Measurements from ENCODE around the gene GPR142.

Gene GPR142

DNA sequence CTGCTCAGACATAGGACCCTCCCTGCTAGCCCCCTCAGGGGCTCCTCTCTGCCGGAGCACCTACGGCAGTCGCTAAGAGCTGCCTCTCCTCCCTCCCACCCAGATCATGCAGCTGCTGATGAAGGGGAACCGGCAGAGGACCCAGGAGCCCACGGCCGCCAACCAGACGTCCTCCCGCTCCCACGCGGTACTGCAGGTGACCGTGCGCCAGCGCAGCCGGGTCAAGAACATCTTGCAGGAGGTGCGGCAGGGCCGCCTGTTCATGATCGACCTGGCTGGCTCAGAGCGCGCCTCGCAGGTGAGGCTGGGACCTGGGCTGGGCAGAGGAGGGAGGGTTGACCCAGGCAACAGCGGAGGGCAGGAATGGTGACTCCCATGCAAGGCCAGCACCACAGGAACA lies 22.6 kb upstream of the GPR142 start:
- no peak for DNase-seq (ENCODE audit: low read depth in 2 of 2)

DNA sequence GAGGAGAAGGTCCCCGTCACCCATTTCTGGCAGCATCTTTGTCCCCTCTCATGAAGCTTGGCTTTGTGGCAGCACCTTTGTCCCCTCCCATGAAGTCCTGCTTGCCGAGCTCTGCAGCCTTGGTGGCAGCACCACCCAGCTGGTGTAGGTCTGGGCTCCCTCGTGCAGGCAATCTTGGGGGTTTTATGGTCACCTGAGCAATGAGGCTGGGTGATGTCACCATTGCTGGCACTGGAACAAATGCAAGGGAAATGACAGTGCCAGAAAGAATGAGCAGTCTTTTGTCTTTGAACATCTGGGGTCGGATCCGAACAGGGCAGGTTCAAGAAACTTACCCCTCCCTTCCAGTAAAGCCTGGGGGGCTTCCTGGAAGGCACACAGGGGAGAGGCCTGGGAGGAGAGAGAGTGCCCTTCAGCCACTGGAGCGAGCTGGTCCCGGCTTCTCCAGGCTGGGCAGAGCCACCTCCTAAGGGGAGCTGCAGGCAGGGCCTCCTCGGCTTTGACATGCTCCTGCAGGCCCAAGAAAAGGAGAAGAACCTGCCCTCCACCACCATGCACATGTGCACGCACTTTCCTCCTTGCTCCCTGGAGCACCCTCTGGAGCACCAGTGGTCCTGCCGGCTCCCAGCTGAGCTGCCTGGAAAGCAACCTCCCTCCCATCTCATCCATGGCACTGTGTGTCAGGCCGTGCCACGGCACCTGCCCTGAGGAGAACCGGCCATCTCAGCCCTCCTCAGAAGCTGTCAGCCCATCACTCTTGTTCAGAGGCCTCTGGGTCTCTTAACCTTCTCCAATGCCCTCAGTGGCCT lies 21.7 kb upstream of the GPR142 start:
- no peak for DNase-seq (ENCODE audit: low read depth in 2 of 2)

DNA sequence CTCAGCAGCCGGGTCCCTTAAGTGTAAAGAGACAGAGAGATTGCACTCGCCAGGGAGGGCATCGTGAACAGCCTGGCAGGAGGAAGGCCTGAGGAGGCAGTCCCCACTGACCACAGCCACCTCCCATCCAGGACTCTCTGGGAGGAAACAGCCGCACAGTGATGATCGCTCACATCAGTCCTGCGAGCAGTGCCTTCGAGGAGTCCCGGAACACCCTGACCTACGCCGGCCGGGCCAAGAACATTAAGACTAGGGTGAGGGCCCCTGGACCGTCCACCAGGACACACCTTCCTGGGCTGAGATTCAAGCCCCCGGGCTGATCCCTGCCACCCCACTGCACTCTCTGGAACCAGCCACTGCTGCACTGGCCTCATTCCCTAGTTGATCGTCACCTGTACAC lies 19.7 kb upstream of the GPR142 start:
- DNase-seq (ENCODE audit: low read depth in 2 of 2) = no peak

- no peak for DNase-seq (ENCODE audit: low read depth in 2 of 2)
These were observed 18.2 kb upstream of the GPR142 start for GRCh38 chr17:74349120-74349519.

DNA sequence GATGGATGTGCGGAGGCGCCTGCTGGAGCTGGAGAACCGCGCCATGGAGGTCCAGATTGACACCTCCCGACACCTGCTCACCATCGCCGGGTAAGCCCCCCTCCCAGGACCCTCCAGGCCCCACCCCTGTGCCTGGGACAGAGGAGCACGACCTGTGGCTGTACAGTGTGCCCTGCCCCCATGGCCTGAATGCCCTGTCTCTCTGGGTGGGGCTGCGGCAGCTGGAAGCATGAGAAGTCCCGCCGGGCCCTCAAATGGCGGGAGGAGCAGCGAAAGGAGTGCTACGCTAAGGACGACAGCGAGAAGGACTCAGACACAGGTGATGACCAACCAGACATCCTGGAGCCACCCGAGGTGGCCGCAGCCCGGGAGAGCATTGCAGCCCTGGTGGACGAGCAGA lies 16.8 kb upstream of the GPR142 start:
- DNase-seq (ENCODE audit: low read depth in 2 of 2) = no peak

GRCh38 chr17:74351552-74352210 lies 15.6 kb upstream of the GPR142 start:
- DNase-seq (ENCODE audit: low read depth in 2 of 2) = no peak

DNA sequence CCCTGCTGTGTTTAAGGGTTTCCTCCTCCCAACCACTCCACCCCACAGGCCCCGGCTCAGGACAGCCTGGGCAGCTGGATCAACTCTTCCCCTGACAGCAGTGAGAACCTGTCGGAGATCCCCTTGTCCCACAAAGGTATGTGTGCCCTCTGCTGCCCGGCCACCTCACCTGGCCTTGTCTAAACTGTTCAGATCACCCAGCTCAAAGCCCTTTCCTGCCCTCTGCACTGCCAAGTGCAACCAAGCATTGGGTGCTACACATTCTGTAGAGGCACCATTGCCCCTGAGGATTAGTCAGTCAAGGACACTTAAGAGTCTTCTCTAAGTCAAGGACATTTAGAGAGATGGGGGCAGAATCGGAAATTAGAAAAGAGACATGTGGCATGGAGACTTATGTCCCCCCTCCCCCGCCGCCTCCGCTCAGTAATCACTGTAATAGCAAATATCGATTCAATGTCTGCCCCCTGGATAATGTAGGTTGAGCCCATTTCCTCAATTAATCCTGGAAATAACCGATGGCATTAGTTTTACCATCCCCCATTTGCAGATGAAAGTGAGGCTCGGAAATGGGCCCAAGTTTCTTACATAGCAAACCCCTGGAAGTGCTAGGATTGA lies 13.8 kb upstream of the GPR142 start:
- no peak for DNase-seq (ENCODE audit: low read depth in 2 of 2)

GRCh38 chr17:74354123-74354522 lies 13.2 kb upstream of the GPR142 start:
- DNase-seq (ENCODE audit: low read depth in 2 of 2) = no peak

DNA sequence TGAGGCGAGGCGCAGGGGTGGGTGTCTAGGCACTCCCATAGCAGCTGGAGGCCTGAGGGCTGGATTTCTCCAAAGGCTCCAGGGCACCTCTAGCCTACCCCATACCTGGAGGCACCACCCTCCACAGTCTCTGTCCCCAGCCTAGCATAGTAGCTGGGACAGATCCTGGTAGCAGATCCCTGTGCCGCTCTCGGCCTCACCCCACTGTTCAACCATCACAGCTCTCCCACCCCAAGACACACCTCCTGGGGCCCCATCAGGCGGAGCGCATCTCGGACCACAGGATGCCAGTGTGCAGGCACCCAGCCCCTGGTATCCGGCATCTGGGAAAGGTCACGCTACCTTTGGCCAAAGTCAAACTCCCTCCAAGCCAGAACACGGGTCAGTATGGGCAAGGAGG lies 12.7 kb upstream of the GPR142 start:
- DNase-seq (ENCODE audit: low read depth in 2 of 2) = no peak

GRCh38 chr17:74355065-74355464 lies 12.2 kb upstream of the GPR142 start:
- DNase-seq (ENCODE audit: low read depth in 2 of 2) = no peak

DNA sequence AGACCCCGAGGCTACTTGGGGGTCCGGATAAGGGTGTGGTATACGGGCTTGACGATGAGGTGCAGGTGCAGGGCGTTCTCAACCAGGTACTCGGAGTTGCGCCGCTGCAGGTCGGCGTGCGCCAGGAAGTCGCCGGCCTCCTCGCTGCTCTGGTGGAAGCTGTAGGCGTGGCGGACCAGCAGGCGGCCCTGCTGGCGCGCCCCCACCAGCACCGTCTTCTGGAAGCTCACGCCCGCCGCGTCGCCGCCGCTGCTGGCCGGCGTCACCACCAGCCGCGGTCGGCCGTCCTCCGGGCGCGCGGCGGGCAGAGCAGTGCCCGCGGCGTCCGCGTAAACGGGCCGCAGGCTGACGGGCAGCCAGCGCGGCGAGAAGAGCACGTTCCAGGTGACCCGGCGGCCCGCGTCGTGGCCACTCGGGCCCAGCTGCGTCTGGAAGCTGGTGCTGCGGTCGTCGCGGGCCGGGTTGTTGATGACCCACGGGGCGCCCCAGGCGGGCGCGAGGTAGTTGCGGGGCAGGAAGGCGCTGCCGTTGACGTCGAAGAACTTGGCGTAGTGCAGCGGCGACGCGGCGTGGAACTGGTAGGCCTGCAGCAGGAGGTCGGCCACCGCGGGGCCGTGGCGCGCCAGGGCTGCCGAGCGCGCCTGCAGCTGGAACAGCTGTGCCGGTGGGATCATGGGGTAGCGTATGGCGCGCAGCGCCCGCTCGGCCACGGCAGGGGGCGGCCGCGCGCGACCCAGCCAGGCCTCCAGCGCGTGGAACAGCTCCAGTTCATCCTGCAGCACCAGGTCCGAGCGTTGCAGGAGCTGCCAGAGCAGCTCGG lies 10.4 kb upstream of the GPR142 start:
- no peak for DNase-seq (ENCODE audit: low read depth in 2 of 2)

- no peak for DNase-seq (ENCODE audit: low read depth in 2 of 2)
These were observed 9.9 kb upstream of the GPR142 start for GRCh38 chr17:74357466-74357809.

DNA sequence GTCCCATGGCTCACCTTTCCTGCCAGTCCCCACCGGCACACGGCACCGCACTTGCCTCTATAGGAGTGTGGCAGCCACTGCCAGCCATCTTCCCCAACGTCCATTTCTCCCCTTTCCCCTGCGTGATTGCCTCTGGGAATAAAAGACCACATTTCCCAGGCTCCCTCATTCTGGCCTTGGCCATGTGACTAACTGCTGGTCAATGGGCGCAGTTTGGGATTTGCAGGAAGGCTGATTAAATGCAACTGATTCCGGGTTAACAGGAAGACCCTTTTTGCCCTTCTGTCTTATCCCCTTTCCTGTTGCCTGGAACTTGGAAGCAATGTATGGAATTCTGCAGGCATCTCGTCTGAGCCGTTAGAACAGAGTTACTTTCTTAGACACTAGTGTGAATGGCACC lies 8.6 kb upstream of the GPR142 start:
- no peak for DNase-seq (ENCODE audit: low read depth in 2 of 2)

- no peak for DNase-seq (ENCODE audit: low read depth in 2 of 2)
These were observed 7.4 kb upstream of the GPR142 start for GRCh38 chr17:74359916-74360315.

- no peak for DNase-seq (ENCODE audit: low read depth in 2 of 2)
These were observed 6.4 kb upstream of the GPR142 start for GRCh38 chr17:74360899-74361229.

- no peak for DNase-seq (ENCODE audit: low read depth in 2 of 2)
These were observed 5.9 kb upstream of the GPR142 start, which contains the start of gene BTBD17 for GRCh38 chr17:74361230-74362068. BTBD17 (minus strand) TSS chr17:74361868; CDS start chr17:74361819, 49 bp downstream.

DNA sequence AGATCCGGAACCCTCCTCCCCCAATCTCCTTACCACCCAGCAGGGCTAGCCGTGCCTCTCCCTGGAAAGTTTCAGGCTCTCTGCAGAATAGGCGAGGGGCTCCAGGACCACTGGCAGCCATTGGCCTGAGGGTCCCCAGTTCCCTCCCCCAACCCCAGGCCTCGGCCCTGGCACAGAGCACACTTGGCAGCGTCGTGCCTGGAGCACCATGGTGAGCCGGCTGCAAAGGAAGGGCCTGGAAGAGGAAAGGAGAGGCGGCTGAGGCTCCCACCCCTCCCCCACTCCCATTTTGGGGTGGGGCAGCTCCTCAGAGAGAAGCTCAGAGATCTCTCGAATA lies 5.3 kb upstream of the GPR142 start:
- no peak for DNase-seq (ENCODE audit: low read depth in 2 of 2)

DNA sequence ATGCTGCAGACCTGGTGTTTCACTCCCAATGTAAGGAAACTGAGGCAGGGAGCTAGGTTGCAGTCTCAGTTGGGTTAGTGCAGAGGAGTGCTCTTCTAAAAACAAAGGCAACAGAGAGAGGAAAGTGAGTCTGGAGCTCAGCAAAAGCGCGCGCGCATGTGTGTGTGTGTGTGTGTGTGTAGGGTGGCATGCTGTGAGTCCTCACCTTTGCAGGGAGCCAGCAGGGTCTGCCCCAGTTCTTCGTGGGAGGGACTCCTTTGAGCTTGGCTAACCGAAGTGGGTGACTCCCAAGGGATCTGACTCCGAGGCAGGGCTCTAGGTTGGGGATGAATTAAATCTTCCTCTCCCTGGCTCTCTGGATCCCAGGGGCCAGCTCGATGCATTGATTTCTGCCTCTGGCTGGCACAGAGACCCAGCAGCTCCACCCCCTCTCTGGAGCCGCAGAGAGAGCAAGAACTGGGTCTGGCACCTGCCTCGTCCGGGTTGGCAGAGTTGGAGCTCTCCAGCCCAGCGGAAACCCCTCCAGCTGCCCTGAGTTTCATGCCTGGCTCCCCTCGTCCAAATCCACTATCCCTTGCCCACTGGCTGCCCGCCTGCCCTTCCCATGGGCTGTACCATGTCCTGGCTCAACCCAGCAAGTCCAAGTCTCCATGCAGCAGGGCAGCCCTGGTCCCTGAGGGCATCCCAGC lies 4.4 kb upstream of the GPR142 start:
- DNase-seq (ENCODE audit: low read depth in 2 of 2) = no peak

DNA sequence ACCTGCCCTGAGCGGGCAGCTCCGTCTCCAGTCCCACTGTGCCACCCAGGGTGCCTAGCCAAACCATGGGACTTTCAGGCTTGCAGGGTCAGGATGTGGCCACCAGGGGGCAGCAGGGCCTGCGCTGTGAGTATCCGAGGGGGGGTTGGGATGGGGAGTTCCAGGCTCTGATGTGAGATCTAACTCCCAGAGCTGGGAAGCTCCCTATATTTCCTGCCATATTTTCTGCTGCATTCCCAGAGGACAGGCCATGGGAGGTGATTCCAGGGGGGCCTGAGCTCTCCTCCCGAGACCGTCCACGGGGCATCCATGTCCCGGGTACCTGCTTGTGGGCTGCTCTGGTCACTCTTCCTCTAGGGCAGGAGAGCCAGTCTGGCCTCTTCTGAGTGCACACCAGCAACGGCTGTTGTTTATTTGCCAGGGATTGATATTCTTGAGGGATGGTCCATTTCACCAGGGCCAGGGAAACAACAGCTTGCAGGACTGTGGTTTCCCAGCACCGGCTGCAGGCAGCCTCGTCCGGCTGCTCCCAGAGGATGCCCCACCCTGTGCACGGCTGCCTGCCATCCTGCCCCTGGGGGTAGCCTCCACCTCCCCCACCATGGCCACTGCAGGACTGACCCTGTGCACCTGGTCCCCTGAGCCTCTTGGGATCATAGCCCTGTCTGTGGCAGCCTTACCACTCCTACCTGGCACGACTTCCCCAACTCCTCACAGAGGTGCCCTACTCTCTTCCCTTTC lies 1.2 kb downstream of the GPR142 start:
- DNase-seq (ENCODE audit: low read depth in 2 of 2) = peak; percentile 26 to 42

DNA sequence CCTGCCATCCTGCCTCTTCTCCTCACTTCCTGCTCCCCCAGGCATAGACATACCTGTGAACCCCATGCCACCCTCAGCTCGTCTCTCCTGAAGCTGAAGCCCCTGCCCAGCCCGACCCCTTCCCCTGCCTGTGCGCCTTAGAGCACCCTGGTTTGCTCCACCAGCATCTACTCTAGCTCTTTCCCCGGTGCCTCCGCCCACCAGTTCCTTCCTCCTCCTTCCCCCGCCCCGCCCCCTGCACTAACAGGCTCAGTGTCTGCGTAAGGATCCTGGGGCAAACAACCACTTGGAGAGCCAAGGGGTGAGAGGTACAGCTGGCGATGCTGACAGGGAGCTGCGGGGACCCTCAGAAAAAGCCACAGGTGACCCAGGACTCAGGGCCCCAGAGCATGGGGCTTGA lies 1.9 kb downstream of the GPR142 start:
- DNase-seq (ENCODE audit: low read depth in 2 of 2) = peak; percentile 35 to 60

All from stimulated activated CD8-positive, alpha-beta memory T cell treated with anti-CD3 and anti-CD28 coated beads, Interleukin-15, amount 100 ng/mL, for 4 hours (primary cell).